ENCODE results near the gene ACTL8.

The ACTL8 gene, protein sequence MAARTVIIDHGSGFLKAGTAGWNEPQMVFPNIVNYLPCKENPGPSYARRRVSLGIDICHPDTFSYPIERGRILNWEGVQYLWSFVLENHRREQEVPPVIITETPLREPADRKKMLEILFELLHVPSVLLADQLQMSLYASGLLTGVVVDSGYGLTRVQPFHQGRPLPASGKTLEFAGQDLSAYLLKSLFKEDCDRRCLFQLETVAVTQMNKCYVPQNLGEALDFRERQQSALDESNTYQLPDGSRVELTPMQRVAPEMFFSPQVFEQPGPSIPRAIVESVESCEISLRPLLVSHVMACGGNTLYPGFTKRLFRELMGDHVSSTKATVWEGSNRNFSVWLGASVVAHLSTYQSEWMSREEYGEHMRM

GRCh38 chr1:17755120-17755519 is at the start of gene ACTL8:
ACTL8 (plus strand) TSS chr1:17755333; CDS start chr1:17823009, 67,676 bp downstream.
- DNase-seq: no peak

- no peak for DNase-seq
Observed at GRCh38 chr1:17706445-17706844, 48.7 kb upstream of the ACTL8 start.

DNA sequence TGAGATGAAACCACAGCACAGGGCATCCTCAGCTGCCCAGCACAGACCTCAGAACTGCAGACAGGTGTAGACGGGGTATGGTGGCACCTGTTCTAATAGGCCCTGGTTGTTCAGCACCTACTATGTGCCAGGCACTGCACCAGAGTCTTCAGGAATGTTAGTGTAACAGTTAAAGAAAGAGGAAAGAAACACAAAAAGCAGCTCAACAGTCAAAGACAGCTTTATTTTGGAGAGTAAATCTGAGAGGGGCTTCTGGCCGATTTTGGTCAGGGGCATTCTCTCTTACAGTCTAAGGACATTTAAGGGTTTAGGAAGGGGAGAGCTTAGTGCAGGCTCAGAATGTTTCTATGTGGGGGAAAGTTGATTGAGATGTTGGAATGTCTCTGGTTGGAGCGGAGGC is 45.2 kb upstream of the ACTL8 start:
- no peak for DNase-seq

DNA sequence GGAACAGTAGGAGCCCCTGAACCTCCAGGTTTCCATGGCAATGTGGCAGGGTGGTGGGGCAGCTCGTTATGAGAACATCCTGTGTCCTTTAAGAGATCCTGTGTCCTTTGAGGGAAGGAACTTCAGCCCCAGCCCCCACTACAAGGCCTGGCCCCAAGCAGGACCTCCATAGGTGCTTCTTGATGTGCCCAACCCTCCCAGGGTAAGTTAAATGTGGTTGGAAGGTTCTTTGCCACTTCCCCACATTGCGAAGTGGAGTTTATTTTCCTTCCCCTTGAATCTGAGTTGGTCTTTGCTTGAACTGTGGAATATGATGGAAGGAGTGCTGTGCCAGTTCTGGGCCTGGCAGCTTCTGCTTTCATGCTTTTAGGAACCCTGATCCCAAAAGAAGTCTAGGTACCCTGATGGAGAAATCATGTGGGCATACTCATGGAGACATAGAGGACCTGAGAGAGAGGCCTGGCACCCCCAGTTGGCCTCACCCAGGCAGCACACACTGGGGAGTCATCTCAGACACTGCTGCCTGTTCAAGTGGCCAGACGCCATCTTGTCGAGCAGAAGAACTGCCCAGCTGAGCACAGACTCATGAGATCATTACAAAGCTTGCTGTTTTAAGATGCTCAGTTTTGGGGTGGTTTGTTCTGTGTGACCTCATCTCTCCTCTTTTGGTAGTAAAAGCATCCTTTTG is 44.1 kb upstream of the ACTL8 start:
- DNase-seq: no peak

GRCh38 chr1:17711577-17711910 is 43.6 kb upstream of the ACTL8 start:
- no peak for DNase-seq

- no peak for DNase-seq
Observed at GRCh38 chr1:17711941-17712340, 43.2 kb upstream of the ACTL8 start.

- DNase-seq: no peak
Observed at GRCh38 chr1:17713993-17714392, 41.1 kb upstream of the ACTL8 start.

GRCh38 chr1:17717594-17718535 is 37.3 kb upstream of the ACTL8 start:
- no peak for DNase-seq

- no peak for DNase-seq
Observed at GRCh38 chr1:17719874-17720273, 35.3 kb upstream of the ACTL8 start.

GRCh38 chr1:17721444-17721843 is 33.7 kb upstream of the ACTL8 start:
- DNase-seq: no peak

DNA sequence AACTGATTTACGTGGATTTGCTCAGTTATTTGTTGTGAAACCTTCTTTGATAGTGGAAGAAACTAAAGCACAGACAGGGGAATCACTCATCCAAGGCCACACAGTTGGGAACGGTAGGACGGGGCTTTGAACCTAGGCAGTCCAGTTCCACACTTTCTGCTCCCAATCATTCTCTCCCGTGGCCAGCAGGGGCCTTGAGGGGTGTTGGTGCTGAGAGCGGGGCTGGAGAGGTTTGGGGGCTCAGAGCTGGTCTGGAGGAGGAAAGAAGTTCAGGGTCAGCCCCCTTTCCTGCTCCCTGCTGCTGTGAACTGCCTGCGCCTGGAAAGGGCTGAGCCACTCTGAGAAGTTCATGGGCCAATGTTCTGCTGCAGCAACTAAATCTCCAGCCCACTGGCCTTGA is 31.4 kb upstream of the ACTL8 start:
- DNase-seq: no peak

- DNase-seq: no peak
Observed at GRCh38 chr1:17724150-17724549, 31.0 kb upstream of the ACTL8 start.

- DNase-seq: no peak
Observed at GRCh38 chr1:17725084-17725719, 29.9 kb upstream of the ACTL8 start.

GRCh38 chr1:17725811-17726582 is 29.1 kb upstream of the ACTL8 start:
- no peak for DNase-seq

DNA sequence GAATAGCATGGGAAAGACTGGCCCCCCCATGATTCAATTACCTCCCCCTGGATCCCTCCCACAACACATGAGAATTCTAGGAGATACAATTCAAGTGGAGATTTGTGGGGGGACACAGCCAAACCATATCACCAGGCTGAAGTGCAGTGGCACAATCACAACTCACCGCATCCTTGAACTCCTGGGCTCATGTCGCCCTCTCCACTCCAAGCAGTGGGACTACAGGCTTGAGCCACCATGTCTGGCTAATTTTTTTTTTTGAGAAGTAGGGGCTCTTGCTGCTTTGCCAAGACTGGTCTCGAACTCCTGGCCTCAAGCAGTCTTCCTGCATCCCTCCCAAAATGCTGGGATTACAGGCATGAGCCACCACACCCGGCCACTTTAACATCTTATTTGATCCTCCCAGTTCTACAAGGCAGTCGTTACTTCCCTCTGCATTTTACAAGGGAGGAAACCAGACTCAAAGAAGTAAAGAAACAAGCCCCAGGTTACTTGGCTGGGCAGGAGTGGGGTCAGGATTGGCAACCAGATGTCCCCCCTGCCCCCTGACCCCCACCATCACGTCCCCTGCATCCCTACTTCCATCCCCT is 26.9 kb upstream of the ACTL8 start:
- no peak for DNase-seq

DNA sequence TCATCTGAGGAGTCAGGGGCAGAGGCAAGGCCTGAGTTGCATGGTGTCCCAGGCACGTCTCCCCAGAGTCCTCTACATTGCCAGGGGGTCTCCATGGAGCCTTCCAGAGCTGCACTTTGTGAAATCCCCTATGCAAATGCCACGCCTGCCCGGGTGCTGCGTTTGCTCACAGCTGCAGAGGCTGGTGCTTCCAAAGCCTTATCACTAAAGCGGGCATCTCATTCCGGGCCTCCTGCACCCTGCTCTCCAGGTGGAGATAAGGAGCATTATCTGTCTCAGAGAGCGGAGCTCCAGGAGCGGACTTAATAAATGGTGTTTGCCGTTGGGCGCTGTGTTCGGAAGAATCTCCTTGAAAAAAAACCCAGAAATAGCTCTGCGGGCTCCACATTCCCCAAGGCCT is 25.9 kb upstream of the ACTL8 start:
- no peak for DNase-seq

DNA sequence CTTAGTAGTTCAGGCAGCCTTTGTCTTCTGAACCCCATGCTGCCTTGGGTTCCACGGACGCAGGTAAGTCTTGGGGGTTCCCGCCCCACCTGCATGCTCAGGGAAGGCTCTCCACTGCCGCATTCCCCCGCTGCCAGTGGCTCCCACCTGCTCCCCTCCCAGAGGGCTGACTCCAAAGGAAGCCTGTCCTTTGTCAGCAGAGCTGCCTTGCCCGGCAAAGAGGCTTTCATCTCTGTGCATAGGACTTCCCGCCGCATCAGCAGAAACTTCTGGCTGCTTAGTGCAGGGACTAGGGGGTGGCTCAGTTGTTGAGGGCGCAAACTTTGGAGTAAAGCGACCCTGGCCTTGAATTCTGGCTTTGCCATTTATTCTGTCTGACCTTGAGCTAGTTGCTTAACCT is 25.2 kb upstream of the ACTL8 start:
- no peak for DNase-seq

DNA sequence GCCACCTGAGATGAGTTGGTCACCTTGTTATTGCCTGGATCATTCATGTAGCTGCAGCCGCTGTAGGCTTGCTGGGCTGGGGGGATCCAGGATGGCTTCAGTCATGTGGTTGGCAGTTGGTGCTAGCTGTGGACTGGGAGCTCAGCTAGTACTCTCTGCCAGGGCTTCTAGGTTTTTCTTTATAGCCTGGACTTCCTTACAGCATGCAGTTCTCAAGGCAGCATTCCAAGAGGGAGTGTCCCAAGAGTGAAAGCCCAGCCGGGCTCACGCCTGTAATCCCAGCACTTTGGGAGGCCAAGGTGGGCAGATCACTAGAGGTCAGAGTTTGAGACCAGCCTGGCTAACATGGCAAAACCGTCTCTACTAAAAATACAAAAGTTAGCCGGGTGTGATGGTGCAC is 23.7 kb upstream of the ACTL8 start:
- DNase-seq: no peak

GRCh38 chr1:17732475-17732874 is 22.7 kb upstream of the ACTL8 start:
- no peak for DNase-seq

GRCh38 chr1:17733661-17734060 is 21.5 kb upstream of the ACTL8 start:
- no peak for DNase-seq

- DNase-seq: no peak
Observed at GRCh38 chr1:17734609-17735008, 20.5 kb upstream of the ACTL8 start.

- DNase-seq: no peak
Observed at GRCh38 chr1:17735348-17735747, 19.8 kb upstream of the ACTL8 start.
